BLaER1 treated with 17β-estradiol and CSF1 and Interleukin-3, amounts not matched to agents 10 nM and 100 nM (cell line): ENCODE measurements around the gene RACK1.

ENCODE experiments used
- H3K27ac ChIP-seq, 11 experiments: shearing (Covaris generic); formaldehyde crosslinking; 2 replicates each; pipeline ENCODE4 v1.8.1; 2022
- H3K27me3 ChIP-seq, 11 experiments: shearing (Covaris generic); formaldehyde crosslinking; 2 replicates each; pipeline ENCODE4 v1.8.1; 2022
- H3K36me3 ChIP-seq, 11 experiments: shearing (Covaris generic); formaldehyde crosslinking; 2 replicates each; pipeline ENCODE4 v1.8.1; 2022
- H3K4me1 ChIP-seq, 10 experiments: shearing (Covaris generic); formaldehyde crosslinking; 2 replicates each; pipeline ENCODE4 v1.8.1; 2022
- H3K4me2 ChIP-seq, 11 experiments: shearing (Covaris generic); formaldehyde crosslinking; 2 replicates each; pipeline ENCODE4 v1.8.1; 2022
- H3K4me3 ChIP-seq, 10 experiments: shearing (Covaris generic); formaldehyde crosslinking; 2 replicates each; pipeline ENCODE4 v1.8.1; 2022
- H3K9ac ChIP-seq, 11 experiments: shearing (Covaris generic); formaldehyde crosslinking; 2 replicates each; pipeline ENCODE4 v1.8.1; 2022
- H3K9me3 ChIP-seq, 11 experiments: shearing (Covaris generic); formaldehyde crosslinking; replicated peaks in 1 of 11; 2 replicates each; pipeline ENCODE4 v1.8.1; 2022
- H4K20me1 ChIP-seq, 11 experiments: shearing (Covaris generic); formaldehyde crosslinking; 2 replicates each; pipeline ENCODE4 v1.8.1; 2022
- Cebpa-rat ChIP-seq, 11 experiments: shearing (Covaris generic); IDR thresholded peaks; 2 replicates each; pipeline ENCODE4 v1.8.1; 2022

RACK1 gene

GRCh38 chr5:181236954-181237641 lies 6.6 kb downstream of the RACK1 start:
- Histone ChIP-seq H3K9ac (peak overlapping the region in 3 of 11 experiments; percentile 13 to 38 (median 14); a peak in 4 of 22 replicates), H4K20me1 (peaks cover 69 to 100% (median 97%) of the 10 kb centered on the region in 11 experiments), H3K4me1 (peaks cover 35 to 53% (median 46%) of the 10 kb centered on the region in 10 experiments), H3K36me3 (peaks cover 91 to 99% (median 95%) of the 10 kb centered on the region in 11 experiments), H3K4me3 (no peak overlapping the region), H3K4me2 (peak overlapping the region in 4 of 11 experiments; percentile 4 to 99 (median 18); a peak in 1 of 22 replicates), H3K27me3 (no peaks in the 10 kb centered on the region), H3K9me3 (no peaks in the 10 kb centered on the region), H3K27ac (no peak overlapping the region; a peak in 1 of 22 replicates)
- no peak for TF ChIP-seq Cebpa-rat (IDR thresholded peaks at IDR 0.05)

GRCh38 chr5:181236471-181236870 lies 7.2 kb downstream of the RACK1 start:
- H3K4me3 ChIP-seq, result no peak overlapping the region
- no peak for TF ChIP-seq Cebpa-rat (IDR thresholded peaks at IDR 0.05)
- H3K9ac ChIP-seq, result peak overlapping the region in 1 of 11 experiments; percentile 9; a peak in 1 of 22 replicates
- H3K4me1 ChIP-seq, result peaks cover 29 to 47% (median 42%) of the 10 kb centered on the region in 10 experiments
- H3K36me3 ChIP-seq, result peaks cover 85 to 99% (median 94%) of the 10 kb centered on the region in 11 experiments
- H3K9me3 ChIP-seq, result no peaks in the 10 kb centered on the region
- no peak overlapping the region for H3K4me2 ChIP-seq
- no peaks in the 10 kb centered on the region for H3K27me3 ChIP-seq
- H4K20me1 ChIP-seq, result peaks cover 63 to 100% (median 94%) of the 10 kb centered on the region in 11 experiments
- no peak overlapping the region for H3K27ac ChIP-seq

- H3K4me3 ChIP-seq, result no peak overlapping the region
- H3K27ac ChIP-seq, result peak overlapping the region in 2 of 11 experiments; percentile 15 to 44; a peak in 3 of 22 replicates
- no peaks in the 10 kb centered on the region for H3K27me3 ChIP-seq
- H3K9ac ChIP-seq, result 0 out of 22 replicates have a peak overlapping the region, but pooled peaks of 1 of the 11 experiments have one; percentile 9
- no peaks in the 10 kb centered on the region for H3K9me3 ChIP-seq
- H4K20me1 ChIP-seq, result peaks cover 56 to 100% (median 93%) of the 10 kb centered on the region in 11 experiments
- H3K4me1 ChIP-seq, result peaks cover 22 to 47% (median 40%) of the 10 kb centered on the region in 10 experiments
- H3K4me2 ChIP-seq, result no peak overlapping the region
- no peak for TF ChIP-seq Cebpa-rat (IDR thresholded peaks at IDR 0.05)
- peaks cover 83 to 99% (median 94%) of the 10 kb centered on the region in 11 experiments for H3K36me3 ChIP-seq
Measured at GRCh38 chr5:181235689-181236366, 7.9 kb downstream of the RACK1 start.

GRCh38 chr5:181235323-181235688 lies 8.4 kb downstream of the RACK1 start:
- Histone ChIP-seq H3K36me3 (peaks cover 82 to 99% (median 94%) of the 10 kb centered on the region in 11 experiments), H3K9me3 (no peaks in the 10 kb centered on the region), H3K27me3 (no peaks in the 10 kb centered on the region), H3K9ac (peak overlapping the region in 1 of 11 experiments; percentile 10; a peak in 1 of 22 replicates), H3K4me3 (no peak overlapping the region), H3K4me2 (no peak overlapping the region), H3K4me1 (peaks cover 18 to 48% (median 41%) of the 10 kb centered on the region in 10 experiments), H4K20me1 (peaks cover 51 to 100% (median 92%) of the 10 kb centered on the region in 11 experiments), H3K27ac (peak overlapping the region in 3 of 11 experiments; percentile 24 to 44 (median 27); a peak in 4 of 22 replicates)
- TF ChIP-seq Cebpa-rat (IDR thresholded peaks at IDR 0.05), result no peak

GRCh38 chr5:181234455-181235306 lies 9.0 kb downstream of the RACK1 start:
- Histone ChIP-seq H4K20me1 (peaks cover 45 to 98% (median 91%) of the 10 kb centered on the region in 11 experiments), H3K4me1 (peaks cover 18 to 49% (median 41%) of the 10 kb centered on the region in 10 experiments), H3K36me3 (peaks cover 76 to 99% (median 88%) of the 10 kb centered on the region in 11 experiments), H3K9ac (peak overlapping the region in 4 of 11 experiments; percentile 7 to 31 (median 12); a peak in 2 of 22 replicates), H3K27me3 (no peaks in the 10 kb centered on the region), H3K4me3 (no peak overlapping the region), H3K4me2 (no peak overlapping the region), H3K9me3 (no peaks in the 10 kb centered on the region), H3K27ac (peak overlapping the region in 4 of 11 experiments; percentile 24 to 44 (median 28); a peak in 4 of 22 replicates)
- no peak for TF ChIP-seq Cebpa-rat (IDR thresholded peaks at IDR 0.05)

GRCh38 chr5:181233801-181234454 lies 9.8 kb downstream of the RACK1 start:
- H3K27me3 ChIP-seq, result no peaks in the 10 kb centered on the region
- peaks cover 37 to 92% (median 85%) of the 10 kb centered on the region in 11 experiments for H4K20me1 ChIP-seq
- peaks cover 18 to 49% (median 41%) of the 10 kb centered on the region in 10 experiments for H3K4me1 ChIP-seq
- H3K9ac ChIP-seq, result peak overlapping the region in 4 of 11 experiments; percentile 2 to 43 (median 20); a peak in 4 of 22 replicates
- no peaks in the 10 kb centered on the region for H3K9me3 ChIP-seq
- H3K27ac ChIP-seq, result peak overlapping the region in 4 of 11 experiments; percentile 19 to 44 (median 27); a peak in 5 of 22 replicates
- peaks cover 69 to 99% (median 82%) of the 10 kb centered on the region in 11 experiments for H3K36me3 ChIP-seq
- peak overlapping the region in 3 of 11 experiments; percentile 19 to 49 (median 37); a peak in 4 of 22 replicates for H3K4me2 ChIP-seq
- no peak for TF ChIP-seq Cebpa-rat (IDR thresholded peaks at IDR 0.05)
- no peak overlapping the region for H3K4me3 ChIP-seq

- peak overlapping the region in 4 of 11 experiments; percentile 2 to 43 (median 20); a peak in 4 of 22 replicates for H3K9ac ChIP-seq
- peaks cover 31 to 85% (median 78%) of the 10 kb centered on the region in 11 experiments for H4K20me1 ChIP-seq
- H3K4me3 ChIP-seq, result no peak overlapping the region
- peak overlapping the region in 6 of 11 experiments; percentile 11 to 44 (median 27); a peak in 6 of 22 replicates for H3K27ac ChIP-seq
- no peak for TF ChIP-seq Cebpa-rat (IDR thresholded peaks at IDR 0.05)
- H3K27me3 ChIP-seq, result no peaks in the 10 kb centered on the region
- no peaks in the 10 kb centered on the region for H3K9me3 ChIP-seq
- peaks cover 18 to 50% (median 43%) of the 10 kb centered on the region in 10 experiments for H3K4me1 ChIP-seq
- peak overlapping the region in 3 of 11 experiments; percentile 19 to 49 (median 37); a peak in 4 of 22 replicates for H3K4me2 ChIP-seq
- peaks cover 62 to 93% (median 76%) of the 10 kb centered on the region in 11 experiments for H3K36me3 ChIP-seq
Measured at GRCh38 chr5:181233088-181233800, 10.5 kb downstream of the RACK1 start.
